Measurements from ENCODE around the gene ANKS1B. TPM values are rescaled to one million over a fixed set of nuclear protein-coding genes. Genes with fewer than 3 reads are reported as not detected.

The ANKS1B gene
- total RNA-seq, 2 donors from 2014 or later: 45.5 to 65.9 TPM

- no peaks in the 10 kb centered on the region for H3K36me3 ChIP-seq
- H3K4me1 ChIP-seq (ENCODE audit: control insufficient read depth in 1 of 2, low read depth in 2 of 2): no peaks in the 10 kb centered on the region
- no peak for TF ChIP-seq CTCF (IDR thresholded peaks at IDR 0.05)
- no peak for ATAC-seq (ENCODE audit: insufficient number of reproducible peaks, low FRiP score, low read depth)
- no peak overlapping the region for H3K4me3 ChIP-seq
- no peaks in the 10 kb centered on the region for H3K27me3 ChIP-seq (replicated peaks; ENCODE audit: insufficient read depth)
- H3K9me3 ChIP-seq: no peaks in the 10 kb centered on the region
- H3K27ac ChIP-seq: no peak overlapping the region
- no peak for DNase-seq (ENCODE audit: low spot score)
Measured at GRCh38 chr12:98901189-98901588, 1083.5 kb downstream of the ANKS1B start.

- no peak for TF ChIP-seq CTCF (IDR thresholded peaks at IDR 0.05)
- Histone ChIP-seq H3K4me1 (ENCODE audit: control insufficient read depth in 1 of 2, low read depth in 2 of 2) (peaks cover 2 to 8% of the 10 kb centered on the region in 2 donors), H3K27me3 (replicated peaks; ENCODE audit: insufficient read depth) (no peaks in the 10 kb centered on the region), H3K36me3 (no peaks in the 10 kb centered on the region), H3K9me3 (no peaks in the 10 kb centered on the region), H3K27ac (no peak overlapping the region), H3K4me3 (no peak overlapping the region)
- ATAC-seq (ENCODE audit: insufficient number of reproducible peaks, low FRiP score, low read depth) (no peak), DNase-seq (ENCODE audit: low spot score) (no peak)
Measured at GRCh38 chr12:98896938-98897337, 1087.8 kb downstream of the ANKS1B start.

DNA sequence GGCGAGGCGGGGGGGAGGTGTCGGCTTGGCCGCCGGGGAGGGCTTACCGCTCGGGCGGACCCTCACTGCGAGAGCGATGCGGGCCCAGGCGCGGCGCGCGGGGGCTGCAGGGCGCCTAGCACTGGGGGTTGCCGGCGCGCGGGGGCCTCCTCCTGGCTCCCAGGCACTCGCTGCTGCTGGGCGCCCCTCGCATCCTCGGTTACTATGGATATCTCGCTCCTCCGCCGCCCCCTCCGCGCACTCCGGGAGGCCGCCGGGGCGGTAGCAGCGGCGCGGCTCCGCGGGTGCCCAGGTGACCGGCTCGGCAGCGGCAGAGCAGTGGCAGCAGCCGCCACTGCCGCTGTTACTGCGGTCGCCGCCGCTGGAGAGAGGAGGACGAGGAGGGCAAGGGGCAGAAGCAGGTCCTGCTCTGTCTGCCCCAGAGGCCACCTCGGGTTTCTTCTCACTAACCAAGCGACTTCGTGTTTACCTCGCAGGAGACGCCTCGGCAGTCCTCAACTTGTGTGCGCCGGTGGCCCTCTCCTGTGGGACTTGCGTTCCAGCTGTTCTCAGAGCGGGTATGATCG, 1089.6 kb downstream of the ANKS1B start:
- Histone ChIP-seq H3K4me3 (peak overlapping the region; percentile 62), H3K27me3 (replicated peaks; ENCODE audit: insufficient read depth) (no peaks in the 10 kb centered on the region), H3K27ac (no peak overlapping the region), H3K36me3 (no peaks in the 10 kb centered on the region), H3K9me3 (no peaks in the 10 kb centered on the region), H3K4me1 (ENCODE audit: control insufficient read depth in 1 of 2, low read depth in 2 of 2) (peaks cover 2 to 8% of the 10 kb centered on the region in 2 donors)
- TF ChIP-seq CTCF (IDR thresholded peaks at IDR 0.05): no peak
- no peak for ATAC-seq (ENCODE audit: insufficient number of reproducible peaks, low FRiP score, low read depth)
- DNase-seq (ENCODE audit: low spot score): no peak

GRCh38 chr12:98894412-98895085, 1090.2 kb downstream of the ANKS1B start:
- TF ChIP-seq CTCF (IDR thresholded peaks at IDR 0.05): no peak
- no peak for ATAC-seq (ENCODE audit: insufficient number of reproducible peaks, low FRiP score, low read depth)

GRCh38 chr12:98893675-98894411, 1090.9 kb downstream of the ANKS1B start:
- Histone ChIP-seq H3K4me1 (ENCODE audit: control insufficient read depth in 1 of 2, low read depth in 2 of 2) (peaks cover 2 to 8% of the 10 kb centered on the region in 2 donors), H3K9me3 (no peaks in the 10 kb centered on the region), H3K36me3 (no peaks in the 10 kb centered on the region), H3K4me3 (peak overlapping the region; percentile 62), H3K27me3 (replicated peaks; ENCODE audit: insufficient read depth) (no peaks in the 10 kb centered on the region), H3K27ac (no peak overlapping the region)
- TF ChIP-seq CTCF (IDR thresholded peaks at IDR 0.05): no peak
- no peak for ATAC-seq (ENCODE audit: insufficient number of reproducible peaks, low FRiP score, low read depth)
- no peak for DNase-seq (ENCODE audit: low spot score)

More at GRCh38 chr12:98894412-98895085, 1090.2 kb downstream of the ANKS1B start:
- H3K9me3 ChIP-seq: no peaks in the 10 kb centered on the region
- DNase-seq (ENCODE audit: low spot score): no peak
- H3K36me3 ChIP-seq: no peaks in the 10 kb centered on the region
- peaks cover 2 to 8% of the 10 kb centered on the region in 2 donors for H3K4me1 ChIP-seq (ENCODE audit: control insufficient read depth in 1 of 2, low read depth in 2 of 2)
- H3K27me3 ChIP-seq (replicated peaks; ENCODE audit: insufficient read depth): no peaks in the 10 kb centered on the region
- peak overlapping the region; percentile 62 for H3K4me3 ChIP-seq
- no peak overlapping the region for H3K27ac ChIP-seq
